Activated effector memory CD4-positive, alpha-beta T cell treated with Interleukin-2 at 50 U/mL for 16 hours (primary cell): Measurements from ENCODE around the gene BCAR1.
"Not testable (repeated sequence)": the region's sequence is repeated elsewhere in the genome, so short reads cannot be mapped to it uniquely, and the experiment has no call there.

Experiments used
- DNase-seq: peaks from one replicate; pipeline ENCODE4 v3.0.0-alpha.2; 2020

Gene BCAR1

GRCh38 chr16:75238132-75238852 is 13.1 kb downstream of the BCAR1 start:
- DNase-seq = no peak

DNA sequence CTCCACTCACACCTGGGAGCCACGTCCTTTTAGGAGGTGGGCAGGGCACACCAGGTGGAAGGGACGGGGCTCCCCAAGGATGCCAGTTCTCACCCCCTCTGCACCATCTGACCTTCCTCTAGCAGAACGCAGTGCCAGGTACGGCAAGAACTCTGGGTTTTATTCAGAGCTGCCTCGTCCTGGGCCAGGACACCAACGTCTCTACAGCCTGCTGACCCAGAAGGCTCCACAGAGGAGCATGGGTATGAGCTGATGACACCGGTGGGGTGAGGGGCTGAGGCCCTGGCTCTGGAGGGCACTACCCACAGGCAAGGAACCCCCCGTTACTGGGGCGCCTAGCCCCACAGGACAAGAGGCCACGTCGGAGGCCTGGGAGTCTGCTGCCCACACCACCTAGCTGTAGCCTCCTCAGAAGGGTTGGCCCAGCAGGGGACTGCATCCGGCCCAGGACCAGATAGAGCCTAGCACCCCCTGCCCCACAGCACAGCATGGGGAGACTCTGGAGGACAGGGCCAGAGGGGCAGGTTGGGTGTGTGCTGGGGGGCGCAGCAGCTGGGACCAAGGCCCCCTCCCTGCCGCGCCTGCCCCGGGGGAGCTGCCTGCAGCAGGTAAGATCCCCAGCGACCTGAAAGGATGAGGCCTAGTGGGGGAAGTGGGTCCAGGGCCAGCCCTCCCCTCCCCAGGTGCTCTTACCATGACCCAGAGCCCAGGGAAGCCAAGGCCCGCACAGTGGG is 13.9 kb downstream of the BCAR1 start:
- DNase-seq = no peak

DNA sequence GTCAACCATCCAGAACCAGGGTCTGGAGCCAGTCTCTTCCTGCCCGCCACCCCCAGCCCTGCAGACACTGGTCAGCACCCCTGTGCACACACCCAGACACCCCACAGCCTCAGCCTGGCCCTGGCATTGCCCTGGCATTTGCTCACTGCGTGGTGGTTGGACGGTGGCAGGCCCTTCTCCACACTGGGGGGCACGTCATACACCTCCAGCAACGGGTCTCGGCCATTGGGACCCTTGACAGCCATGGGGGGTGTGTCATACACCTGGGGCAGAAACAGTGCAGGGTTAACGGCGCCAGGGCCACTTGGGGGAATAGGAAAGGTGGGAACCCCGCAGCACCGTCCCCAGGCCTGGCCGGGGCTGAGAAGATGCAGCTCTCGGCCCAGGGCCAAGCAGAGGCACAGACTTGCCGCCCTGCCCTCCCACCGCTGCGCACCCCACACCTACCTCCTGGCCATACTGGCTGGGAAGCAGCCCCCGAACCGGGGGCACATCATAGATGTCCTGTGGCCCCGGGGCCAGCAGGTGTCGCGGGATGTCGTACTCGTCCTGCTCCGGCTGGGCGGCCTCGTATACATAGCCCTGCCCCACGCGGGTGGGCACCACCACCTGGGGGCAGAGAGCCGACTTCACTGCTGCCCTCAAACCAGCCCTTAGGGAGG is 14.6 kb downstream of the BCAR1 start:
- no peak for DNase-seq

DNA sequence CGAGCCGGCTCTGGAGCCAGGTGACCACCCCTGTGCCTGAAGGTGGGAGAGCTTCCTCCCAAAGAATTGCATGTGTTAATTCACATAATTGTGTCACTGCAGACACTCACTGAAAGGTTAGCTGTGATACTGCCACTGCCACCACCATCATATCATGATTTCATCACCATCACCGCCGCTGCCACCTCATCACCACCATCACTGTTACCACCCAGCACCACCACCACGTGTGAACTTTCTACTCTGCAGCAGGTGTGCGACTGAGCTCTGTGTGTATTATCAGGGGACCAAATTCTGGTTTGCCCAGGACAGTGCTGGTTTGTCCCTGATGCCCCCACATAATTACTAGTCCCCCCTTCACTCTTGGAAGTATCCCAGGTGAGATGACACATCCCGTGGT is 15.2 kb downstream of the BCAR1 start:
- DNase-seq = no peak

GRCh38 chr16:75235721-75236193 is 15.7 kb downstream of the BCAR1 start:
- DNase-seq = no peak

DNA sequence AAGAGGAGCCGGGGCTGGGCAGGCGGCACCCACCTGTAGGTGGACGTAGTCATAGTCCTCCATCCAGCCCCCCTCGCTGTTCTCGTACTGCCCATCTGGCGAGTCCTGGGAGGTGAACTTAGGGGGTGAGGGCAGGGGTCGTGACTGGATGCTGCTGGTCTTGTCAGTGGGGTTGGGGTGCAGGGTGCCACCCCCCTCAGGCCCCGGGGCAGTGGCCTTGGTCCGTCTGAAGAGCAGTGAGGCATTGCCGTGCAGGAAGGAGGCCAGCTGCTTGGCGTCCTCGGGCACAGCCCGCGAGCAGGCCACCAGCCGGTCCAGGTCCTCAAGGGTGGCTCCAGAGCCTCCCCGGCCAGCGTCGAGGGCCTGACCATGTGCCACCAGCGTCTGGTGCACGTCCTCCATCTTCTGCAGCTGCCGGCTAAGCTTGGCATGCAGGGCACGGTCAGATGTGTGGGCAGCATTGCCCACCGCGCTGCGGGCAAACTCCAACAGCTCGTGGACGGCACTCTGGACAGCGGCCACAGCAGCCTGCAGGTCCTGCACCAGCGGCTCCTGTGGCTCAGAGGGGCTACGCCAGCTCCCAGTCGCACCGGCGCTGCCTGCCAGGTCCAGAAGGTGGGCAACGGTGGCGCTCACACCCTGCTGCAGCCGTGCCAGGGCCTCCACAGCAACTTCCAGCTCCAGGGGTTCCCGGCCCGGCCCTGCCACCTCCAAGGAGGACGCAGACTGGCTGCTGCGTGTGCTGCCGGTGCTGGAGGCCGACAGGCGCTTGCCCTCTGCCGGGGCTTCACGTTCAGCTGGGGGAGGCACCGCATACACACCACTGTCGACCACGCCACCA is 16.3 kb downstream of the BCAR1 start:
- DNase-seq = no peak

DNA sequence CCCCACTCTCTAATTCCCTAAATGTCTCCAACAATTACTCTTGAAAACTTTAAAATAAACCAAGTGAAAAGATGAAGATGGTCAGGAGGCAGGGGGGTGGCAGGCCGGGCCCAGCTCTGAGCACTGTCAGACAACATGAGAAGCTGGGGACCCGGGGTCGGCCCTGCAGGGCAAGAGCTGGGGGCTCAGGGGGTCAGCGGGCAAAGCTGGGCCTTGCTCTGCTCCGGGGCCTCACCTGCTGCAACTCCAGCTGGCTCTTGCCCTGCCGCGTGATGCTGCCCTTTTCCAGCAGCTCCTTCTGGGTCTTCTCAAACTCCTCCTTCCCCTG is 17.8 kb downstream of the BCAR1 start:
- DNase-seq = no peak

DNA sequence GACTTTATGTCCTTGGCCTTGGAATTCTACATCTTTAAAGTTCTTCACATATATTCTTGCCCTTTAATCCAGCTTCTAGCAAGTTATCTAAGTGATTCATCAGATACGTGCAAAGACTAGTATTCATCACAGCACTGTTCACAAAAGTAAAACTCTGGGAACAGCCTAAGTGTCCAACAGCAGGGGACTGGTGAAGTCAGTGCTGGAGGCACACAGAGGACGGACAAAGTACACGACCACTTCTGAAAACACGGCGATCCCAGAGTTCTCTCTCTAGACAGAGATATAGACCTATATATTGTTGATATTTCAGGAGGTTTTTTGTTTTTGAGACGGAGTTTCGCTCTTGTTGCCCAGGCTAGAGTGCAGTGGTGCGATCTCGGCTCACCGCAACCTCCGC is 19.9 kb downstream of the BCAR1 start:
- no peak for DNase-seq

DNA sequence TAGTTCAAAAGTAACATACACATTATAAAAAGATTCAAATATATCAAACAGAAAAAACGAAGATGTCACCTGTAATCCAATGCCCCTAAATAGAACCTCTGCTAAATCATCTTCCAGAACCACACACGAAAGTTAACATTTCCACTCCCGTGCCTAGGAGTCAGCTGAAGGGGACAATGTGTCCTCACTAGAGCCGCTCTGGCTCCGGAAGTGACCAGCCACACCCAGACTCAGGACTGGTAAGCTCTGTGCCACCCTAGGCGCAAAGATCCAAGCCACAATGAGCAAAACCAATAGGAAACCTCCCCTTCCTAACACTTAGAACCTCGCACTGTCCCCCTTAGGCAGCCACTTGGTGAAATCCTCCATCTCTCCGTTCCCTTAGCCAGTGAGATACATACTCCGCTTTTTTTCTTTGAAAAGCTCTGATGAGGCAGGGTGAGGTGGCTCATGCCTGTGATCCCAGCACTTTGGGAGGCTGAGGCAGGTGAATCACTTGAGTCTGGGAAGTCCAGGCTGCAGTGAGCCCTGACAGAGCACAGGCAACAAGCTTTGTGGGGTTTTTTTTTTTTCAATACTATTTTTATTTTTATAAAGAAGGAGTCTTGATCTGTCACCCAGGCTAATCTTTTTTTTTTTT is 20.8 kb downstream of the BCAR1 start:
- no peak for DNase-seq

- no peak for DNase-seq
Measured at GRCh38 chr16:75229172-75230031, 22.0 kb downstream of the BCAR1 start.

DNA sequence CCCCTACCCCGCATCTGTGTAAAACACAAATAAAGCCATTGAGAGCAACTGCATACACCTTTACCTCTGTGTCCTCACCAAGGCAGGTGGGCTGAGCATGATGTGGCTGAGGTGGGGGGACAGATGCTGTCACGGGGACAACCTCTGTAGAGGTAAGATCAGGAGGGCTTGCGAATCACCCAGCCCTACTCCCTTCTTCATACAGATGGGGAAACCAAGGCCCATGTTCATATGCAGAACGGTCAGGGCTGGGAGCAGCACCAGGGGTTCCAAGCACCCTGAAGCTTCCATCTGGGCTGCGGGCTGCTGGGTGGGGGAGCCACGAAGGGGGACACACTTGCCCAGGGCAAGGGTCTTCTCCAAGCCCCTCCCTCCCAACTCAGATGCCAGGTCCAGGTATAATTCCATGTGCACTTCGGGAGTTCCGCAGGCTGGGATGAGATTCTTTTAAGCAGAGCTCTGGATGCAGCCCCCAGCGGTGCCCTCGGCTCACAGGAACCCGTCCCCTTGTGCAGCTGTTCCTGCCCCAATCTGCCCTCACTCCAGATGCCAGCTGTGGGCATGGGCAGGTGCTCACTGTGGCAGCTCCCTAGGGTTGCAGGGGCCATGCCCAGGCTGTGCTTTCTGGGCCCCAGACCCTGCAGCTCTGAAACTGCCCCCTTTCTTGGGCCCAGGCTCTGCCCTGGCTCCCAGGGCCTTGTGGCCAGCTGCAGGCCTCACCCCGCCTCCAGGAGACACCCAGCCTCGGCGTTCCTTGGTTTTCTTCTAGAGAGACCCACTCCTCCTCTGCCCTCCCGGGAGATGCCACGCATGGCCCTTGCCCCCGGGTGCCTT is 23.1 kb downstream of the BCAR1 start:
- no peak for DNase-seq

GRCh38 chr16:75227361-75228142 is 23.9 kb downstream of the BCAR1 start:
- no peak for DNase-seq

GRCh38 chr16:75226550-75227360 is 24.7 kb downstream of the BCAR1 start:
- DNase-seq = no peak

DNA sequence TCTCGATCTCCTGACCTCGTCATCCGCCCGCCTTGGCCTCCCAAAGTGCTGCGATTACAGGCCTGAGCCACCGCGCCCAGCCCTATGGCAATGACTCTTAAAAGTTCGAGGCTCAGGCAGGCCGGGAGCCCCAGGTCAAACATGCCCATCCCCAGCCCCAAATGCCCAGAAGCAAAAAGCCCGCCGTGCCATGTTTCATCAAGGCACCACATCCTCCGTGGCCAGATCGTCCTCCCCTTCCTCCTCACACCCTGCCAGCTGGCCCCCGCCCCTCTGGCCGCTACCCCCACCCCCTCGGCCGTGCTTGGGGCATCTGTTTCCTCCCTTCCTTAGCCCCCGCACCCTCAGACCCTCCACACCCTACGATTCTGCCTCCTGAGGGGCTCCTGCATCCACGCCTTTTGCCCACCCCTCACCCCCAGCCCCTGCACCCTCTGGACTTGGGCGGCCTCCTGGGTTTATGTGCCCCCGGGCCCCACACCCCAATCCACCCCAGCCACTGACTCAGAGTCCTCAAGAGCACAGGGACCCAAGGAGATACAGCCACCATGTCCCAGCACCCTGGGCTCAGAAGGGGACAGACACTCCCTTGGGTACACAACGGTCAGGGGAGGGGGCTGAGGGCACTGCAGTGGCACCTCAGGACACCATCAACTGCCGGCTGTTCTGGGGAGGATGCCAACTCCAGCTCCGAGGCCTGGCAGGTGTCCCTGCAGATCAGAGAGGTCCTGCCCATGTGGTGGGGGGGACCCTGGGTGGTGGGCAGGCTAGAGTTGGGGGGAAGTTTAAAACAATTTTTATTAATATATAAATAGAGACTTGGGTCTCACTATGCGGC is 25.5 kb downstream of the BCAR1 start:
- DNase-seq = no peak

DNA sequence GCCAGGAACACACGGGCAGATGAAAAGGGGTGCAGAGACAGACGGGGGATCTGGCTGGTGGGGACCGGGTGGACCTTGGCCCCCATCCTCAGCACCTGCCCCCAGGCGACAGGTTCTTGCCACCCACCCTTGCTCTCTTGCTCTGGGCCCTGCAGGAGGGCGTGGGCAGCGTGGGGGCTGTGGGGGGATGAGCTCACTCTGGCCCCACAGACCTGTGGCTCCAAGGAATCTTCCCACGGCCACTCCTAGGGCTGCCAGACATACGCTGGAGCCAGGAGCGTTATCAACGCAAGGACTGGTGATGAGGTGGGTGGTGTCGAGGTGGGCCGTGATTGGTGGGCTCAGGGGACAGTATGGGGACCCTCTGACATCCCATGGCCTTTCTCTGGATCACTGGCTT is 26.3 kb downstream of the BCAR1 start:
- no peak for DNase-seq

DNA sequence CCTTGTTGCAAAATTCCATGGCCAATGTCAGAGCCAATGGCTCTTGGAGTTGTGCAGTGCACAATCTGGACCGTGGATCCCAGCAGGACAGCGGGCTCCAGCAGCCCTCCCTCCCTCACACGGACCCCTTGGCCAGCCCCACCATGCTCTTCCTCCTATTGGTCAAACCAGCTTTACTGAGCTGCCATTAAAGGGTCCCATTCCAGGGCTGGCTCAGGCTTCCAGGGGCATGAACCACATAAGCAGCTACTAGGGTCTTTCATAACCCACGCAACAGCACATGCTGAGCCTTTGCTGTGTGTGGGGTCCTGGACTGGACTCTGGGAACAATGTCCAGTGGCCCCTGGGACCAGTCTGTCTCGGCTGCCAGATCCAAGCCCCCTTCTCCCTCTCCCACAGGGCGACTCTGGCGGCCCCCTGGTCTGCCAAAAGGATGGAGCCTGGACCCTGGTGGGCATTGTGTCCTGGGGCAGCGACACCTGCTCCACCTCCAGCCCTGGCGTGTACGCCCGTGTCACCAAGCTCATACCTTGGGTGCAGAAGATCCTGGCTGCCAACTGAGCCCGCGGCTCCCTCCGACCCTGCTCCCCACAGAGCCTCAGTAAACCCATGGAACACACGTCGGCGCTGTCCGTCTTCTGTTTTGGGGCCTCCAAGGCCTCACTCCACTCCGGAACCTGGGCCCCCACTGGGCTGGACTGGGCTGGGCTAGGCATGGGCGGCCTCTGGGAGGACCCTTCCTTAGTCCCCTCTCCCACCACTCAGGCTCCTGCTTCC is 26.9 kb downstream of the BCAR1 start:
- DNase-seq = no peak

- DNase-seq = not testable (repeated sequence)
Measured at GRCh38 chr16:75223129-75223528, 28.3 kb downstream of the BCAR1 start.
